Erythroblast (primary cell): Measurements from ENCODE around the gene DUSP6.

Experiments
- GATA1 ChIP-seq: IDR thresholded peaks from 2 replicates; pipeline ENCODE4 v1.6.1; 2011; ENCODE audit warnings: low read depth, mild to moderate bottlenecking, control low read depth, low read length, moderate library complexity
- POLR2A ChIP-seq: IDR thresholded peaks from 2 replicates; pipeline ENCODE4 v1.6.1; 2011; ENCODE audit warnings: mild to moderate bottlenecking, low read length

- no peak for TF ChIP-seq POLR2A
- TF ChIP-seq GATA1, result no peak
These were observed 27.9 kb downstream of the DUSP6 start for GRCh38 chr12:89324437-89324836.
